GM21447 (cell line): ENCODE results near the gene WDR5B.

Source experiments
- ATAC-seq: cut with Tn5 transposase; IDR thresholded peaks from one replicate; pipeline ENCODE4 v1.9.1; 2021; ENCODE audit not compliant: unreplicated experiment

Gene WDR5B

GRCh38 chr3:122374034-122374433 lies 41.8 kb downstream of the WDR5B start:
- ATAC-seq, result no peak

DNA sequence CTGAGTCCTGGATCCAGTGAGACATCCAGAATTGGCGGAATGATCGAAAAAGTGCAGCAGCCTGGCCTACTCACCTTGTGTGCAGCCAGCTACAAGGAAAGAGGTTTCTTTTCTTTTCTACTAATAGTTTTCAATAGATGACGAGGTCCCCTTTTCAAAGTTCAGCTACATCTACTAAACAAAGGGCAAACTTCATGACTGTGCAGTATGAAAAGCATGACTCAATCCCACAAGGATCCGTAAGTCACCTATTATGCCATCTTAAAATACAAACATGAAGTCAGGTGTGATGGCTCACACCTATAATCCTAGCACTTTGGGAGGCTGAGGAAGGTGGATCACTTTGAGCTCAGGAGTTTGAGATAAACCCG lies 49.5 kb downstream of the WDR5B start:
- ATAC-seq, result no peak

- ATAC-seq, result peak; percentile 67
These were observed 50.1 kb downstream of the WDR5B start for GRCh38 chr3:122365582-122366378.

GRCh38 chr3:122365073-122365472 lies 50.8 kb downstream of the WDR5B start:
- ATAC-seq, result peak; percentile 36

DNA sequence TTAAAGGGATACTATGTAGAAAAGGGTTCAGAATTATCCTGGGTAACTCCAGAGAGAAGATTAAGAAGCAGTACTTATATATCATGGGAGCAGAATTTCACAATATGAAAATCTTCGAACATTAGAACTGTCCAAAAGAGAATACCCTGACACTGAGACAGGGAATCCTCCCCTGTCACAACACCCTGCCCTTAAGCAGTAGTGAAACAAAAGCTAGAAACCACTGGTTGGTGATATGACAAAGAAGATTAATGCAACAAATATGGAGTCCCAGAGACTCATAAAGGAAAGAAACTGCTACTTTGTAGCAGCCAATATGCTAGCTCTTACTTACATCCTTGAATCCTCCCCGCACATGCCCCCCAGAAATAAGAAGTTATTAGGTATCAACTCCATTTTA lies 51.4 kb downstream of the WDR5B start:
- no peak for ATAC-seq
